ENCODE data around the gene MAP7.
"Not testable (repeated sequence)": the region's sequence is repeated elsewhere in the genome, so short reads cannot be mapped to it uniquely, and the experiment has no call there.

The MAP7 gene

GRCh38 chr6:136464874-136465273 lies 85.3 kb downstream of the MAP7 start:
- no peak for DNase-seq

- no peak for DNase-seq
Measured at GRCh38 chr6:136464148-136464547, 86.1 kb downstream of the MAP7 start.

GRCh38 chr6:136463743-136464142 lies 86.5 kb downstream of the MAP7 start:
- no peak for DNase-seq

- no peak for DNase-seq
Measured at GRCh38 chr6:136446579-136447187, 103.5 kb downstream of the MAP7 start.

GRCh38 chr6:136446145-136446544 lies 104.1 kb downstream of the MAP7 start:
- no peak for DNase-seq

GRCh38 chr6:136445063-136445462 lies 105.2 kb downstream of the MAP7 start:
- DNase-seq, result no peak

- no peak for DNase-seq
Measured at GRCh38 chr6:136440203-136440602, 110.0 kb downstream of the MAP7 start.

- no peak for DNase-seq
Measured at GRCh38 chr6:136439514-136440190, 110.6 kb downstream of the MAP7 start.

GRCh38 chr6:136438441-136438840 lies 111.8 kb downstream of the MAP7 start:
- no peak for DNase-seq

GRCh38 chr6:136437246-136437645 lies 113.0 kb downstream of the MAP7 start:
- DNase-seq, result no peak

- DNase-seq, result no peak
Measured at GRCh38 chr6:136435101-136435500, 115.1 kb downstream of the MAP7 start.

- not testable (repeated sequence) for DNase-seq
Measured at GRCh38 chr6:136431306-136431705, 118.9 kb downstream of the MAP7 start.

GRCh38 chr6:136429264-136430065 lies 120.8 kb downstream of the MAP7 start:
- no peak for DNase-seq

GRCh38 chr6:136427378-136427717 lies 122.9 kb downstream of the MAP7 start:
- DNase-seq, result no peak

- DNase-seq, result no peak
Measured at GRCh38 chr6:136426627-136427377, 123.4 kb downstream of the MAP7 start.

- DNase-seq, result no peak
Measured at GRCh38 chr6:136425793-136426192, 124.4 kb downstream of the MAP7 start.

GRCh38 chr6:136424901-136425300 lies 125.3 kb downstream of the MAP7 start:
- no peak for DNase-seq

- DNase-seq, result no peak
Measured at GRCh38 chr6:136424450-136424849, 125.8 kb downstream of the MAP7 start.

GRCh38 chr6:136421537-136422158 lies 128.6 kb downstream of the MAP7 start:
- no peak for DNase-seq

GRCh38 chr6:136420853-136421252 lies 129.4 kb downstream of the MAP7 start:
- no peak for DNase-seq

GRCh38 chr6:136415351-136416007 lies 134.7 kb downstream of the MAP7 start:
- no peak for DNase-seq

- no peak for DNase-seq
Measured at GRCh38 chr6:136412410-136412809, 137.8 kb downstream of the MAP7 start.
